Measurements from ENCODE around the gene R3HDM1.

DNA sequence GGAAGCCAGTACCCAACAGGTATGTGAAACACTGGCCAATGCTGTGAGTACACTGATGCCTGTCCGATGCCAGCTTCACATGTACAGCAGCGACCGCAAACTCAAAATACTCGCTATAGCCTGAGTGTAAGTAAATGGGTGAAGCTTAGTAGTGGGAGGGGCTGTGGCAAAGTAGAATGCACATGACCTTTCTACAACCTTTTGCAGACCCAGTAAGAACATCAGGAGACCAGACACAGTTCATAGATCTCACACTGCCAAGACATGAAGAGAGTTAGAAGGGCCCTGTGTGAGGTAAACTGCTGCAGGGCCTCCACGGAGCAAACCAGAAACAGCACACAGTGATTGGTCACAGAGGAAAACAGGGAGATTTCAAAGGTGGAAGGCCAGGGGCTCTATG lies 201.3 kb downstream of the R3HDM1 start:
- no peak for TF ChIP-seq CTCF (IDR thresholded peaks at IDR 0.05)
- TF ChIP-seq POLR2A (IDR thresholded peaks at IDR 0.05) = no peak
- no peak for TF ChIP-seq POLR2AphosphoS5 (IDR thresholded peaks at IDR 0.05)

All from prostate gland (tissue), 2 donors.